IMR-90 (cell line): Measurements from ENCODE around the gene TTC3. TPM values are rescaled to one million over a fixed set of nuclear protein-coding genes. Genes with fewer than 3 reads are reported as not detected.

Experiments used
- ATAC-seq: fragments of 200-7000 bp; cut with Tn5 transposase; 2 replicates; pipeline ENCODE4 v1.9.1; 2020; ENCODE audit warnings: low read depth, mild to moderate bottlenecking, moderate library complexity
- BruUV-seq: library from RNA; stranded (reverse); fragments of 400-500 nt; replicated peaks from 2 replicates; lab custom pipeline; 2021; lab: Mats Ljungman, UMichigan
- CTCF ChIA-PET: fragments of 300-600 bp; formaldehyde crosslinking; extraction: SDS; loops from one replicate; lab custom pipeline; 2021; ENCODE audit warnings: antibody characterized with exemption; lab: Yijun Ruan, JAX
- POLR2A ChIA-PET: fragments of 300-600 bp; sonication (Branson Sonifier 250); formaldehyde crosslinking; loops from one replicate; lab custom pipeline; 2022; ENCODE audit warnings: antibody characterized with exemption; ENCODE audit not compliant: unreplicated experiment; lab: Charles Lee
- DNase-seq: peaks from one replicate; pipeline ENCODE4 v3.0.0; 2013
- H2AFZ ChIP-seq: replicated peaks from 2 replicates; pipeline ENCODE3; 2013; ENCODE audit warnings: low read length, mild to moderate bottlenecking; ENCODE audit not compliant: poor library complexity
- H2AK5ac ChIP-seq: 2 replicates; pipeline ENCODE4 v1.6.1; 2013; ENCODE audit warnings: low read depth, low read length, inconsistent platforms
- H2AK9ac ChIP-seq: replicated peaks from 2 replicates; pipeline ENCODE3; 2013; ENCODE audit warnings: mild to moderate bottlenecking, low read depth, low read length, moderate library complexity; ENCODE audit not compliant: poor library complexity
- H2BK120ac ChIP-seq: 2 replicates; pipeline ENCODE4 v1.6.1; 2013; ENCODE audit warnings: low read depth, low read length, inconsistent platforms
- H2BK15ac ChIP-seq: 3 replicates; pipeline ENCODE4 v1.6.1; 2013; ENCODE audit warnings: low read depth, low read length, inconsistent platforms
- H2BK20ac ChIP-seq: 2 replicates; pipeline ENCODE4 v1.6.1; 2013; ENCODE audit warnings: low read depth, mild to moderate bottlenecking, inconsistent platforms, low read length, moderate library complexity
- H2BK5ac ChIP-seq: 2 replicates; pipeline ENCODE4 v1.6.1; 2013; ENCODE audit warnings: mild to moderate bottlenecking, low read depth, low read length, inconsistent platforms; ENCODE audit not compliant: poor library complexity, severe bottlenecking
- H3K14ac ChIP-seq: replicated peaks from 2 replicates; pipeline ENCODE4 v1.6.1; 2013; ENCODE audit warnings: low read depth, low read length, inconsistent platforms
- H3K18ac ChIP-seq: 2 replicates; pipeline ENCODE4 v1.6.1; 2013; ENCODE audit warnings: low read depth, low read length, control low read depth
- H3K23ac ChIP-seq: 2 replicates; pipeline ENCODE4 v1.6.1; 2013; ENCODE audit warnings: low read depth, low read length, inconsistent platforms
- H3K27ac ChIP-seq: 2 replicates; pipeline ENCODE4 v1.5.1; 2013; ENCODE audit warnings: mild to moderate bottlenecking, control low read depth, low read length; ENCODE audit not compliant: insufficient read depth
- H3K27me3 ChIP-seq: 2 replicates; pipeline ENCODE4 v1.6.1; 2013; ENCODE audit warnings: low read length; ENCODE audit not compliant: control insufficient read depth, insufficient read depth
- H3K36me3 ChIP-seq: 2 replicates; pipeline ENCODE4 v1.6.1; 2013; ENCODE audit warnings: low read length, mixed read lengths; ENCODE audit not compliant: control insufficient read depth, insufficient read depth
- H3K4ac ChIP-seq: 2 replicates; pipeline ENCODE4 v1.6.1; 2013; ENCODE audit warnings: low read depth, low read length, inconsistent platforms
- H3K4me1 ChIP-seq: 2 replicates; pipeline ENCODE4 v1.6.1; 2013; ENCODE audit warnings: low read length, mixed read lengths; ENCODE audit not compliant: control insufficient read depth, insufficient read depth
- H3K4me2 ChIP-seq: 2 replicates; pipeline ENCODE4 v1.6.1; 2013; ENCODE audit warnings: low read depth, mild to moderate bottlenecking, control low read depth, low read length, moderate library complexity
- H3K4me3 ChIP-seq: 2 replicates; pipeline ENCODE4 v1.5.1; 2013; ENCODE audit warnings: low read depth, mild to moderate bottlenecking, control low read depth, low read length, moderate library complexity; ENCODE audit not compliant: insufficient read depth
- H3K56ac ChIP-seq: 2 replicates; pipeline ENCODE4 v1.6.1; 2013; ENCODE audit warnings: low read length, inconsistent platforms; ENCODE audit not compliant: insufficient read depth; ENCODE audit errors: extremely low read depth
- H3K79me1 ChIP-seq, 2 experiments: 2 replicates each; pipeline ENCODE4 v1.6.1; 2013; ENCODE audit warnings: low read length in 2 of 2, inconsistent platforms in 1 of 2, low read depth in 1 of 2
- H3K9ac ChIP-seq: 2 replicates; pipeline ENCODE4 v1.6.1; 2013; ENCODE audit warnings: low read depth, low read length, control low read depth
- H3K9me1 ChIP-seq: 2 replicates; pipeline ENCODE4 v1.6.1; 2013; ENCODE audit warnings: low read length, inconsistent platforms; ENCODE audit not compliant: insufficient read depth
- H3K9me3 ChIP-seq: 2 replicates; pipeline ENCODE4 v1.6.1; 2013; ENCODE audit warnings: low read length; ENCODE audit not compliant: control insufficient read depth, insufficient read depth
- H4K20me1 ChIP-seq: 2 replicates; pipeline ENCODE4 v1.6.1; 2013; ENCODE audit warnings: low read length, inconsistent platforms; ENCODE audit not compliant: insufficient read depth
- H4K5ac ChIP-seq: 2 replicates; pipeline ENCODE4 v1.6.1; 2013; ENCODE audit warnings: mild to moderate bottlenecking, low read depth, low read length, control low read depth
- H4K8ac ChIP-seq, 2 experiments: 2 replicates each; pipeline ENCODE4 v1.6.1; 2013; ENCODE audit warnings: low read depth in 2 of 2, low read length in 2 of 2, control low read depth in 1 of 2, inconsistent platforms in 1 of 2
- H4K91ac ChIP-seq: 2 replicates; pipeline ENCODE4 v1.6.1; 2013; ENCODE audit warnings: low read depth, low read length, inconsistent platforms; ENCODE audit not compliant: insufficient read depth
- BHLHE40 ChIP-seq: fragments of 150-350 bp; IDR thresholded peaks from 2 replicates; pipeline ENCODE4 v1.6.1; 2016; ENCODE audit warnings: mild to moderate bottlenecking, low read depth, low read length
- CEBPB ChIP-seq: IDR thresholded peaks from 2 replicates; pipeline ENCODE4 v1.6.1; 2012; ENCODE audit warnings: low read depth, low read length, improper control_type of control experiment
- CHD1 ChIP-seq: IDR thresholded peaks from 2 replicates; pipeline ENCODE4 v1.6.1; 2012; ENCODE audit warnings: low read depth, low read length, improper control_type of control experiment
- ELK1 ChIP-seq: fragments of 150-350 bp; IDR thresholded peaks from 2 replicates; pipeline ENCODE4 v1.6.1; 2016; ENCODE audit warnings: low read depth, mild to moderate bottlenecking, low read length, moderate library complexity, borderline replicate concordance
- FOS ChIP-seq: fragments of 150-350 bp; IDR thresholded peaks from 2 replicates; pipeline ENCODE4 v1.6.1; 2016; ENCODE audit warnings: low read depth, low read length
- MAFK ChIP-seq: IDR thresholded peaks from 2 replicates; pipeline ENCODE4 v1.6.1; 2012; ENCODE audit warnings: low read depth, low read length, improper control_type of control experiment
- MAZ ChIP-seq: IDR thresholded peaks from 2 replicates; pipeline ENCODE4 v1.6.1; 2012; ENCODE audit warnings: low read depth, mild to moderate bottlenecking, low read length, improper control_type of control experiment, moderate library complexity, borderline replicate concordance
- MXI1 ChIP-seq: IDR thresholded peaks from 2 replicates; pipeline ENCODE4 v1.6.1; 2012; ENCODE audit warnings: low read depth, mild to moderate bottlenecking, low read length, moderate library complexity, borderline replicate concordance
- POLR2A ChIP-seq: IDR thresholded peaks from 2 replicates; pipeline ENCODE4 v1.6.1; 2012; ENCODE audit warnings: mild to moderate bottlenecking, low read depth, low read length
- RAD21 ChIP-seq: IDR thresholded peaks from 2 replicates; pipeline ENCODE4 v1.6.1; 2012; ENCODE audit warnings: low read length, improper control_type of control experiment
- RCOR1 ChIP-seq: IDR thresholded peaks from 2 replicates; pipeline ENCODE4 v1.6.1; 2012; ENCODE audit warnings: mild to moderate bottlenecking, low read length, improper control_type of control experiment; ENCODE audit not compliant: insufficient replicate concordance
- RFX5 ChIP-seq: IDR thresholded peaks from 2 replicates; pipeline ENCODE4 v1.8.0; 2012; ENCODE audit warnings: low read depth, mild to moderate bottlenecking, low read length, moderate library complexity
- SMC3 ChIP-seq: fragments of 150-350 bp; IDR thresholded peaks from 2 replicates; pipeline ENCODE4 v1.6.1; 2016; ENCODE audit warnings: low read depth, mild to moderate bottlenecking, antibody characterized with exemption, low read length, moderate library complexity
- USF2 ChIP-seq: fragments of 150-350 bp; IDR thresholded peaks from 2 replicates; pipeline ENCODE4 v1.6.1; 2017; ENCODE audit warnings: mild to moderate bottlenecking, antibody characterized with exemption, low read length, low read depth
- WGBS, 2 experiments: methylation state at CpG; one replicate each; pipeline versions ENCODE4 v1.1.5 to v1.1.7; 2013; ENCODE audit warnings: missing lambda C conversion rate in 2 of 2; ENCODE audit not compliant: insufficient read length in 1 of 2; ENCODE audit errors: extremely low coverage in 2 of 2; 5-methylcytosine and 5-hydroxymethylcytosine counted together
- dilution Hi-C: fragments of 300-500 bp; cut with HindIII; formaldehyde crosslinking; loops from one replicate; pipeline ENCODE4 v1.14.3; 2018; ENCODE audit warnings: low sequenced_read_pairs; ENCODE audit not compliant: unreplicated experiment
- in situ Hi-C: fragments of 300-500 bp; cut with MboI; formaldehyde crosslinking; loops from 3 replicates; pipeline ENCODE4 v1.14.3; 2019; ENCODE audit warnings: low sequenced_read_pairs, inconsistent platforms, mixed read lengths
- intact Hi-C: fragments of 100-400 bp; cut with micrococcal nuclease; formaldehyde crosslinking; loops from 2 replicates; pipeline ENCODE4 v1.10.0; 2022
- polyA plus RNA-seq, 3 experiments: library from polyadenylated mRNA; depleted of rRNA; stranded (reverse); fragments of >200 nt; gene quantifications; 2 replicates each; pipeline ENCODE4 v1.2.3, GENCODE V29; 2012; ENCODE audit warnings: low replicate concordance in 1 of 3
- total RNA-seq: library from RNA; depleted of rRNA; stranded (reverse); fragments of >200 nt; gene quantifications from 2 replicates; pipeline ENCODE4 v1.2.3, GENCODE V29; 2012

TTC3 gene
- total and polyA plus RNA-seq, 2 of the 4 experiments (the other 2 are of a cell fraction): 96.7 to 293 TPM

GRCh38 chr21:37195610-37196009 lies 122.6 kb downstream of the TTC3 start:
- in situ Hi-C loops (no loop called here), intact Hi-C loops (no loop called here)
- no peaks in the 10 kb centered on the region for H3K27me3 ChIP-seq

More at GRCh38 chr21:37195610-37196009, 122.6 kb downstream of the TTC3 start:
- no peak overlapping the region for H4K8ac ChIP-seq
- ChIA-PET CTCF (no interaction called here), POLR2A (no interaction called here)
- DNase-seq: no peak
- no peak overlapping the region for H3K23ac ChIP-seq
- H4K91ac ChIP-seq: no peak overlapping the region
- TF ChIP-seq RAD21: no peak
- TF ChIP-seq MAZ: no peak
- TF ChIP-seq FOS: no peak
- TF ChIP-seq MAFK: no peak
- no peak for TF ChIP-seq SMC3
- TF ChIP-seq RCOR1: no peak
- TF ChIP-seq CHD1: no peak
- TF ChIP-seq POLR2A: no peak
- TF ChIP-seq USF2: no peak
- TF ChIP-seq MXI1: no peak
- TF ChIP-seq RFX5: no peak
- TF ChIP-seq CEBPB: no peak
- no peak for TF ChIP-seq ELK1
- TF ChIP-seq BHLHE40: no peak
- H2AFZ ChIP-seq: no peak overlapping the region
- H2AK5ac ChIP-seq: no peak overlapping the region
- H4K20me1 ChIP-seq: peaks cover 9% of the 10 kb centered on the region; the same call in 1 of the 2 replicates
- ATAC-seq: no peak
- peaks cover 18 to 43% of the 10 kb centered on the region in 2 experiments for H3K79me1 ChIP-seq
- H3K9me1 ChIP-seq: peaks cover 17% of the 10 kb centered on the region
- dilution Hi-C loops: no loop called here
- no peak overlapping the region for H3K4ac ChIP-seq
- H2BK15ac ChIP-seq: no peak overlapping the region
- 100% methylated on average over 3 of the region's 15 CpGs; no CpG with 5 or more reads in 1 of the 2 experiments for WGBS, 2 experiments
- H3K27ac ChIP-seq: no peak overlapping the region
- H3K56ac ChIP-seq: no peak overlapping the region
- no peak overlapping the region for H3K9ac ChIP-seq
- no peak overlapping the region for H3K18ac ChIP-seq
- H3K4me2 ChIP-seq: no peak overlapping the region
- no peak overlapping the region for H2BK20ac ChIP-seq
- H2BK5ac ChIP-seq: no peak overlapping the region
- peaks cover 7% of the 10 kb centered on the region for H3K4me1 ChIP-seq
- no TSS peak for BruUV-seq
- no peak overlapping the region for H2BK120ac ChIP-seq
- no peak overlapping the region for H2AK9ac ChIP-seq
- no peak overlapping the region for H4K5ac ChIP-seq
- peaks cover 51% of the 10 kb centered on the region for H3K36me3 ChIP-seq
- no peaks in the 10 kb centered on the region for H3K9me3 ChIP-seq
- H3K14ac ChIP-seq: no peak overlapping the region
- H3K4me3 ChIP-seq: no peak overlapping the region
